H1 (cell line): ENCODE measurements around the gene DENND6B. TPM values are rescaled to one million over a fixed set of nuclear protein-coding genes. Genes with fewer than 3 reads are reported as not detected.

Source experiments
- CTCF ChIA-PET: fragments of 300-600 bp; sonication (Branson Sonifier 250); formaldehyde crosslinking; loops from one replicate; lab custom pipeline; 2021; ENCODE audit not compliant: partially characterized antibody; lab: Charles Lee
- POLR2A ChIA-PET: fragments of 300-600 bp; sonication (Branson Sonifier 250); formaldehyde crosslinking; loops from one replicate; lab custom pipeline; 2021; ENCODE audit warnings: inconsistent platforms; ENCODE audit not compliant: partially characterized antibody; lab: Charles Lee
- DNase-seq, 2 experiments: peaks; one replicate each; pipeline versions ENCODE4 v3.0.0 to v3.0.0-alpha.2; 2010 to 2022; ENCODE audit warnings: low spot score in 2 of 2, low read depth in 1 of 2, mixed read lengths in 1 of 2
- FAIRE-seq: peaks from 2 replicates; lab custom pipeline; 2011; peaks lifted over from hg19 to GRCh38; lab: Jason Lieb, UNC
- H2AFZ ChIP-seq: 2 replicates; pipeline ENCODE4 v1.8.1; 2012; ENCODE audit warnings: low read length, inconsistent platforms
- H2AK5ac ChIP-seq: 2 replicates; pipeline ENCODE4 v1.6.1; 2013; ENCODE audit warnings: low read depth, low read length
- H2BK120ac ChIP-seq: replicated peaks from 2 replicates; pipeline ENCODE3; 2013; ENCODE audit warnings: low read depth, low read length, inconsistent platforms
- H2BK12ac ChIP-seq: 2 replicates; pipeline ENCODE4 v1.6.1; 2013; ENCODE audit warnings: low read depth, low read length
- H2BK15ac ChIP-seq: 2 replicates; pipeline ENCODE4 v1.6.1; 2013; ENCODE audit warnings: low read length
- H2BK20ac ChIP-seq: 2 replicates; pipeline ENCODE4 v1.6.1; 2013; ENCODE audit warnings: low read length
- H2BK5ac ChIP-seq: 2 replicates; pipeline ENCODE4 v1.6.1; 2013; ENCODE audit warnings: low read depth, low read length
- H3K14ac ChIP-seq: 2 replicates; pipeline ENCODE4 v1.6.1; 2013; ENCODE audit warnings: inconsistent platforms; ENCODE audit not compliant: insufficient read length
- H3K18ac ChIP-seq: 2 replicates; pipeline ENCODE4 v1.6.1; 2013; ENCODE audit warnings: low read length; ENCODE audit errors: extremely low read depth
- H3K23ac ChIP-seq: 2 replicates; pipeline ENCODE4 v1.6.1; 2013; ENCODE audit warnings: inconsistent platforms; ENCODE audit not compliant: insufficient read length
- H3K23me2 ChIP-seq: 2 replicates; pipeline ENCODE4 v1.6.1; 2013; ENCODE audit warnings: low read depth, low read length
- H3K27ac ChIP-seq: 2 replicates; pipeline ENCODE4 v1.6.1; 2011; ENCODE audit warnings: low read depth, low read length, inconsistent platforms
- H3K27me3 ChIP-seq, 4 experiments: replicated peaks in 1 of 4; 1 replicate in 1 of 4; 2 replicates in 3 of 4; pipeline versions ENCODE4 v1.6.1 to v1.8.1; 2011 to 2013; ENCODE audit warnings: low read length in 3 of 4, mild to moderate bottlenecking in 3 of 4, inconsistent platforms in 2 of 4, mixed read lengths in 2 of 4, moderate library complexity in 1 of 4; ENCODE audit not compliant: control insufficient read depth in 3 of 4, insufficient read depth in 3 of 4; ENCODE audit errors: extremely low read depth in 1 of 4
- H3K36me3 ChIP-seq, 4 experiments: 2 replicates each; pipeline versions ENCODE4 v1.6.1 to v1.8.1; 2011 to 2013; ENCODE audit warnings: mild to moderate bottlenecking in 4 of 4, low read length in 3 of 4, moderate library complexity in 2 of 4, control low read depth in 1 of 4, inconsistent platforms in 1 of 4; ENCODE audit not compliant: insufficient read depth in 4 of 4, control insufficient read depth in 2 of 4
- H3K4ac ChIP-seq: replicated peaks from 2 replicates; pipeline ENCODE3; 2013; ENCODE audit warnings: low read length, low read depth, mixed read lengths, inconsistent platforms; ENCODE audit not compliant: insufficient read length
- H3K4me1 ChIP-seq, 4 experiments: replicated peaks in 1 of 4; 1 replicate in 1 of 4; 2 replicates in 3 of 4; pipeline versions ENCODE4 v1.6.1 to v1.8.1; 2011 to 2013; ENCODE audit warnings: low read length in 3 of 4, inconsistent platforms in 2 of 4, mixed read lengths in 1 of 4; ENCODE audit not compliant: insufficient read depth in 4 of 4, control insufficient read depth in 3 of 4
- H3K4me2 ChIP-seq, 2 experiments: 2 replicates each; pipeline versions ENCODE4 v1.6.1 to v1.8.1; 2011 to 2013; ENCODE audit warnings: low read depth in 2 of 2, low read length in 2 of 2, control low read depth in 1 of 2, inconsistent platforms in 1 of 2, mild to moderate bottlenecking in 1 of 2; ENCODE audit not compliant: insufficient read depth in 1 of 2
- H3K4me3 ChIP-seq, 4 experiments: fragments of 200-600, 300-600 bp in 1 of 4; sonication (generic), shearing (Covaris generic), sonication (Bioruptor Twin) in 1 of 4; 2 replicates each; pipeline versions ENCODE4 v1.5.1 to v1.8.1; 2011 to 2016; ENCODE audit warnings: low read length in 4 of 4, low read depth in 3 of 4, control low read depth in 2 of 4, inconsistent platforms in 2 of 4, mild to moderate bottlenecking in 2 of 4, mixed read lengths in 1 of 4, moderate library complexity in 1 of 4; ENCODE audit not compliant: insufficient read depth in 2 of 4; ENCODE audit errors: extremely low read depth in 1 of 4
- H3K56ac ChIP-seq: replicated peaks from 2 replicates; pipeline ENCODE3; 2013; ENCODE audit warnings: low read depth, mild to moderate bottlenecking, mixed read lengths, low read length, inconsistent platforms; ENCODE audit not compliant: insufficient read length
- H3K79me1 ChIP-seq: 2 replicates; pipeline ENCODE4 v1.6.1; 2013; ENCODE audit warnings: low read depth, low read length, control low read depth
- H3K79me2 ChIP-seq, 2 experiments: 2 replicates each; pipeline versions ENCODE4 v1.6.1 to v1.8.1; 2012 to 2013; ENCODE audit warnings: low read length in 2 of 2, mild to moderate bottlenecking in 2 of 2, inconsistent platforms in 1 of 2; ENCODE audit not compliant: insufficient read depth in 2 of 2, control insufficient read depth in 1 of 2
- H3K9ac ChIP-seq, 4 experiments: replicated peaks in 1 of 4; 1 replicate in 1 of 4; 2 replicates in 3 of 4; pipeline versions ENCODE4 v1.6.1 to v1.8.1; 2011 to 2013; ENCODE audit warnings: low read depth in 3 of 4, low read length in 3 of 4, control low read depth in 2 of 4, mild to moderate bottlenecking in 2 of 4, moderate library complexity in 2 of 4, inconsistent platforms in 1 of 4; ENCODE audit errors: extremely low read depth in 1 of 4
- H3K9me3 ChIP-seq, 2 experiments: 2 replicates each; pipeline versions ENCODE4 v1.6.1 to v1.8.1; 2012 to 2013; ENCODE audit warnings: mild to moderate bottlenecking in 2 of 2, moderate library complexity in 2 of 2, control low read depth in 1 of 2, inconsistent platforms in 1 of 2, low read depth in 1 of 2, low read length in 1 of 2, mixed read lengths in 1 of 2; ENCODE audit not compliant: insufficient read depth in 2 of 2
- H4K20me1 ChIP-seq, 2 experiments: replicated peaks in 1 of 2; 2 replicates each; pipeline versions ENCODE3 to v1.8.1; 2011 to 2013; ENCODE audit warnings: inconsistent platforms in 2 of 2, low read length in 2 of 2, mild to moderate bottlenecking in 1 of 2; ENCODE audit not compliant: insufficient read depth in 2 of 2, control insufficient read depth in 1 of 2
- H4K5ac ChIP-seq: 2 replicates; pipeline ENCODE4 v1.6.1; 2013; ENCODE audit warnings: low read length, low read depth, mixed read lengths, inconsistent platforms; ENCODE audit not compliant: insufficient read length
- H4K8ac ChIP-seq: 2 replicates; pipeline ENCODE4 v1.8.0; 2013; ENCODE audit warnings: mild to moderate bottlenecking, moderate library complexity, low read length, inconsistent platforms; ENCODE audit not compliant: insufficient read depth; ENCODE audit errors: extremely low read depth
- H4K91ac ChIP-seq: replicated peaks from 2 replicates; pipeline ENCODE3; 2013; ENCODE audit warnings: low read length, mixed read lengths, inconsistent platforms; ENCODE audit not compliant: insufficient read length
- CHD1 ChIP-seq: IDR thresholded peaks from 2 replicates; pipeline ENCODE4 v1.6.1; 2012; ENCODE audit warnings: low read depth, low read length, improper control_type of control experiment
- GABPA ChIP-seq: IDR thresholded peaks from 2 replicates; pipeline ENCODE4 v1.6.1; 2011; ENCODE audit warnings: mild to moderate bottlenecking, low read length, moderate library complexity, borderline replicate concordance; ENCODE audit not compliant: insufficient read depth
- JUN ChIP-seq: IDR thresholded peaks from 2 replicates; pipeline ENCODE4 v1.6.1; 2011; ENCODE audit warnings: low read depth, mild to moderate bottlenecking, improper control_type of control experiment, low read length
- SP4 ChIP-seq: IDR thresholded peaks from 2 replicates; pipeline ENCODE4 v1.6.1; 2012; ENCODE audit warnings: low read length, inconsistent platforms
- YY1 ChIP-seq: IDR thresholded peaks from 2 replicates; pipeline ENCODE4 v1.6.1; 2011; ENCODE audit warnings: low read depth, mild to moderate bottlenecking, low read length
- WGBS, 2 experiments: shearing (Covaris generic) in 1 of 2; methylation state at CpG; one replicate each; pipeline versions ENCODE4 v1.1.6 to v1.1.7; 2013 to 2015; ENCODE audit warnings: low lambda C conversion rate in 2 of 2, mixed read lengths in 2 of 2, inconsistent platforms in 1 of 2, low coverage in 1 of 2, missing lambda C conversion rate in 1 of 2; ENCODE audit not compliant: insufficient replicate concordance in 2 of 2, insufficient coverage in 1 of 2, insufficient read length in 1 of 2; ENCODE audit errors: extremely low coverage in 1 of 2, missing lambda C conversion rate in 1 of 2; 5-methylcytosine and 5-hydroxymethylcytosine counted together
- polyA plus RNA-seq, 7 experiments: library from polyadenylated mRNA; depleted of rRNA in 3 of 7; stranded (reverse) in 5 of 7; unstranded in 2 of 7; fragments of >200 nt in 5 of 7; fragments of 200-250 nt in 2 of 7; gene quantifications; 1 replicate in 5 of 7; 2 replicates in 1 of 7; 4 replicates in 1 of 7; pipeline versions ENCODE4 v1.2.1 to v1.2.3, GENCODE V29; 2011 to 2013; ENCODE audit warnings: missing spikeins in 2 of 7, mixed read lengths in 2 of 7
- total RNA-seq: library from RNA; stranded (reverse); fragmentation: NEBNext Ultra II Directional; extraction: Animal tissue kit (Norgen Biotek cat#: 25700); gene quantifications from 2 replicates; pipeline ENCODE4 v1.2.1, GENCODE V29; 2021

The DENND6B gene
- total and polyA plus RNA-seq, 2 of the 8 experiments (the other 6 are each of a cell fraction or from before 2014, with no cell fraction given) = 1.1 to 1.9 TPM

GRCh38 chr22:50313021-50313420 lies 13.8 kb downstream of the DENND6B start:
- Histone ChIP-seq H2BK15ac (no peak overlapping the region), H2BK5ac (no peak overlapping the region)
- TF ChIP-seq JUN (no peak), SP4 (no peak), CHD1 (no peak), YY1 (no peak), GABPA (no peak)
- TF ChIP-seq, all 59 proteins: peak for 0
- Histone ChIP-seq H3K4ac (no peak overlapping the region), H2BK120ac (no peak overlapping the region), H3K4me2 (no peak overlapping the region), H4K91ac (no peak overlapping the region), H4K8ac (peak overlapping the region; percentile 51; the same call in 1 of the 2 replicates), H3K27ac (no peak overlapping the region), H3K79me1 (no peaks in the 10 kb centered on the region), H3K23ac (no peak overlapping the region), H3K27me3 (no peaks in the 10 kb centered on the region; a peak in 1 of 7 replicates), H2BK12ac (no peak overlapping the region), H3K18ac (no peak overlapping the region), H3K14ac (no peak overlapping the region), H3K56ac (no peak overlapping the region), H3K4me1 (peaks cover 0 to 13% (median 8%) of the 10 kb centered on the region in 4 experiments; a peak in 3 of 7 replicates), H2AK5ac (no peak overlapping the region), H2BK20ac (no peak overlapping the region), H3K4me3 (no peak overlapping the region), H4K20me1 (no peaks in the 10 kb centered on the region), H3K23me2 (no peaks in the 10 kb centered on the region; the same call in 1 of the 2 replicates), H3K36me3 (no peaks in the 10 kb centered on the region), H3K79me2 (no peaks in the 10 kb centered on the region), H3K9me3 (no peaks in the 10 kb centered on the region; a peak in 1 of 4 replicates), H3K9ac (no peak overlapping the region), H4K5ac (no peak overlapping the region), H2AFZ (no peak overlapping the region)
- DNase-seq = no peak
- CTCF ChIA-PET = interaction anchor here (0.6 to 1.7 kb wide), 5 partner anchors 9 to 307 kb away, joined by 3 to 6 read pairs (median 4); no protein-coding TSS in a partner anchor
- FAIRE-seq = no peak
- WGBS, 2 experiments = 84% methylated on average over 5 of the region's 7 CpGs; no CpG with 5 or more reads in 1 of the 2 experiments
- POLR2A ChIA-PET = interaction anchor here (1.3 kb wide), 1 partner anchor 20 kb away, joined by 3 read pairs; no protein-coding TSS in a partner anchor
